SU-DHL-6 (cell line): Measurements from ENCODE around the gene IRF2.

Experiments used
- H2AFZ ChIP-seq: fragments of 200-600 bp; sonication (generic); 2 replicates; pipeline ENCODE4 v1.6.1; 2014; ENCODE audit warnings: low read depth, mild to moderate bottlenecking, moderate library complexity, mixed read lengths, antibody characterized with exemption, low read length; ENCODE audit not compliant: severe bottlenecking
- H3F3A ChIP-seq: fragments of 200-600 bp; shearing (Covaris generic); 2 replicates; pipeline ENCODE4 v1.6.0; 2016; ENCODE audit warnings: antibody characterized with exemption, mild to moderate bottlenecking; ENCODE audit not compliant: insufficient read depth
- H3K27ac ChIP-seq: fragments of 200-600 bp; sonication (generic); 2 replicates; pipeline ENCODE4 v1.5.1; 2016; ENCODE audit warnings: low read depth, mild to moderate bottlenecking, low read length, moderate library complexity, mixed read lengths
- H3K27me3 ChIP-seq: fragments of 200-600 bp; sonication (generic), shearing (Covaris generic); 2 replicates; pipeline ENCODE4 v1.6.0; 2014; ENCODE audit warnings: mild to moderate bottlenecking, low read length
- H3K36me3 ChIP-seq: fragments of 200-600 bp; sonication (generic); 2 replicates; pipeline ENCODE4 v1.6.1; 2014; ENCODE audit warnings: mild to moderate bottlenecking, low read length, mixed read lengths
- H3K4me2 ChIP-seq: fragments of 300-600, 200-600 bp; shearing (Covaris generic), sonication (generic); 2 replicates; pipeline ENCODE4 v1.6.0; 2014; ENCODE audit warnings: low read length, low read depth, mild to moderate bottlenecking; ENCODE audit not compliant: poor library complexity, severe bottlenecking
- H3K4me3 ChIP-seq: fragments of 200-600 bp; sonication (generic); 2 replicates; pipeline ENCODE4 v1.5.1; 2014; ENCODE audit warnings: antibody characterized with exemption, low read length, mild to moderate bottlenecking, mixed read lengths; ENCODE audit not compliant: insufficient read depth, poor library complexity, severe bottlenecking
- H3K79me2 ChIP-seq: fragments of 200-600 bp; sonication (generic); 2 replicates; pipeline ENCODE4 v1.6.1; 2014; ENCODE audit warnings: mild to moderate bottlenecking, low read length, moderate library complexity; ENCODE audit not compliant: insufficient read depth
- H3K9ac ChIP-seq: fragments of 200-600 bp; sonication (generic); 2 replicates; pipeline ENCODE4 v1.7.0; 2014; ENCODE audit warnings: mild to moderate bottlenecking, low read length
- H3K9me2 ChIP-seq: fragments of 200-600 bp; sonication (generic); replicated peaks from 2 replicates; pipeline ENCODE4 v1.6.1; 2014; ENCODE audit warnings: low read length; ENCODE audit not compliant: insufficient read depth
- H3K9me3 ChIP-seq: fragments of 200-600 bp; sonication (generic); 2 replicates; pipeline ENCODE4 v1.6.1; 2014; ENCODE audit warnings: low read length, mixed read lengths; ENCODE audit not compliant: insufficient read depth
- H4K20me1 ChIP-seq: fragments of 200-600 bp; sonication (generic); 2 replicates; pipeline ENCODE4 v1.6.1; 2014; ENCODE audit warnings: low read depth, mild to moderate bottlenecking, antibody characterized with exemption, low read length, moderate library complexity, mixed read lengths
- EZH2phosphoT487 ChIP-seq: fragments of 200-600 bp; sonication (generic), shearing (Covaris generic); conservative IDR thresholded peaks from 2 replicates; pipeline ENCODE4 v1.6.1; 2018; ENCODE audit warnings: mild to moderate bottlenecking, antibody characterized with exemption, low read length, moderate library complexity, mixed read lengths
- TF ChIP-seq, protein P1 (sequence below): fragments of 200-600 bp; sonication (generic); IDR thresholded peaks from one replicate; pipeline ENCODE4 v1.5.1; 2017; ENCODE audit warnings: antibody characterized with exemption, mild to moderate bottlenecking, low read length, moderate library complexity; ENCODE audit not compliant: insufficient read depth, poor library complexity, severe bottlenecking

The IRF2 gene

DNA sequence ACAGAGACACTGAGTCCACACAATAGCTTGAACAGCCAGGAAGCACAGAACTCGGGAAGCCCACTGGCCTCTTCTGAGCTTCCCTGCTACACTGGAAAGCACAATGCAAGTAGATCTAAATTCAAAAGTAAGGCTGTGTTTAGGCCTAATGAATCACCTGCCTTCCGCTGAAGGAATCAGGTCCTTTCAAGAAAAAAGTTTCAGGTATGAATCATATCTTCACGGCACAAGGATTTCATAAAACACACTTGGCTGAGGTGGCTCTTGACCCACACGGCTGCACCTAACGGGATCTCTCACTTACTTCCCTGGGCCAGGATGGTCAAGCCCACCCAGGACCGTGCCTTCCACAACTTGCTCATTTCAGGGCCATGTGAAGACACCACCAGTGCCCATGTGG lies 59.3 kb downstream of the IRF2 start:
- Histone ChIP-seq H3K27ac (no peak overlapping the region), H3K4me3 (no peak overlapping the region), H3K4me2 (no peak overlapping the region), H3K9me2 (no peaks in the 10 kb centered on the region), H3K36me3 (peaks cover 6% of the 10 kb centered on the region; the same call in 1 of the 2 replicates), H3K27me3 (no peaks in the 10 kb centered on the region), H3K9ac (no peak overlapping the region), H4K20me1 (no peaks in the 10 kb centered on the region), H3F3A (no peaks in the 10 kb centered on the region; the same call in 1 of the 2 replicates), H2AFZ (no peak overlapping the region), H3K79me2 (no peaks in the 10 kb centered on the region), H3K9me3 (no peaks in the 10 kb centered on the region)
- TF ChIP-seq, protein P1, sequence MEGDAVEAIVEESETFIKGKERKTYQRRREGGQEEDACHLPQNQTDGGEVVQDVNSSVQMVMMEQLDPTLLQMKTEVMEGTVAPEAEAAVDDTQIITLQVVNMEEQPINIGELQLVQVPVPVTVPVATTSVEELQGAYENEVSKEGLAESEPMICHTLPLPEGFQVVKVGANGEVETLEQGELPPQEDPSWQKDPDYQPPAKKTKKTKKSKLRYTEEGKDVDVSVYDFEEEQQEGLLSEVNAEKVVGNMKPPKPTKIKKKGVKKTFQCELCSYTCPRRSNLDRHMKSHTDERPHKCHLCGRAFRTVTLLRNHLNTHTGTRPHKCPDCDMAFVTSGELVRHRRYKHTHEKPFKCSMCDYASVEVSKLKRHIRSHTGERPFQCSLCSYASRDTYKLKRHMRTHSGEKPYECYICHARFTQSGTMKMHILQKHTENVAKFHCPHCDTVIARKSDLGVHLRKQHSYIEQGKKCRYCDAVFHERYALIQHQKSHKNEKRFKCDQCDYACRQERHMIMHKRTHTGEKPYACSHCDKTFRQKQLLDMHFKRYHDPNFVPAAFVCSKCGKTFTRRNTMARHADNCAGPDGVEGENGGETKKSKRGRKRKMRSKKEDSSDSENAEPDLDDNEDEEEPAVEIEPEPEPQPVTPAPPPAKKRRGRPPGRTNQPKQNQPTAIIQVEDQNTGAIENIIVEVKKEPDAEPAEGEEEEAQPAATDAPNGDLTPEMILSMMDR = no peak
- TF ChIP-seq EZH2phosphoT487 = no peak

DNA sequence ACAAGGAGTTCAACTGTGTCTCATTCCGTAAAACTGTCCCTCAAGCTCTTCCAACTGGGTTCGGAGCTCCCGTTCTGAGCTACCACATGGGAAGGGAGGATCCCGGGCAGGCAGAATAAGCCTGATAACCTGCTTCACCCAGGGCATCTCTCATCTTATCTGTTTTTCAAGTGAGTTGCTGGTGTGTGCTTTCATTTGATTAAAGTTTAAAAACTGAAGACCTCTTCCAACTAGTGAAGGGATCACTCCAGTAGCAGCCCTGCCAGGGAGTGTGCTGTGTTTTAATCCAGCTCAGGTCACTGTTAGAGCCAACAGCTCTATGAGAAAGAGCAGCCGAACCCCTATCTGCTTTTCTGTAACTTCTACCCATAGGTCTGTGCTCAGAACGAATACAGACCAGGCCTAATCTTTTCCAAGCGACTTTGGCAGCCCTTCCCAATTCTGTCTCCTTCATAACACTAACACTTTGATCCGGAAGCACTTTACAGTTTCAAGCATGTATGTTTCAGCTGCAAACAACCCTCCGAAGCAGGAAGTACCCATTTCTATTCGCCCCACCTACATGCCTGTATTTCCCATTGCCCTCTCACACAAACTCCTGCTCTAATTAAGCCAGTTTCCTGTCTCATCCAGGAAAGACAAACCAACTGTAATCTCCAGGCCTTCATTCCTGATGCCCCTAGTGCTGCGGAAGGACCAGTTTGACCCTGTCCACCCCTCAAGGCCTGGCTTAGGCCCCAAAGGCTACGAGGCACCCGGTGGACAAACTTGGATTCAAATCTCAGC lies 60.9 kb downstream of the IRF2 start:
- Histone ChIP-seq H3K9me3 (no peaks in the 10 kb centered on the region), H3K9me2 (no peaks in the 10 kb centered on the region), H3K4me3 (no peak overlapping the region), H4K20me1 (no peaks in the 10 kb centered on the region), H3F3A (no peaks in the 10 kb centered on the region; the same call in 1 of the 2 replicates), H3K9ac (no peak overlapping the region), H3K79me2 (no peaks in the 10 kb centered on the region), H3K4me2 (no peak overlapping the region), H3K27ac (no peak overlapping the region), H3K36me3 (peaks cover 6% of the 10 kb centered on the region; the same call in 1 of the 2 replicates), H3K27me3 (no peaks in the 10 kb centered on the region), H2AFZ (no peak overlapping the region)
- no peak for TF ChIP-seq EZH2phosphoT487
- TF ChIP-seq, protein P1 = no peak

DNA sequence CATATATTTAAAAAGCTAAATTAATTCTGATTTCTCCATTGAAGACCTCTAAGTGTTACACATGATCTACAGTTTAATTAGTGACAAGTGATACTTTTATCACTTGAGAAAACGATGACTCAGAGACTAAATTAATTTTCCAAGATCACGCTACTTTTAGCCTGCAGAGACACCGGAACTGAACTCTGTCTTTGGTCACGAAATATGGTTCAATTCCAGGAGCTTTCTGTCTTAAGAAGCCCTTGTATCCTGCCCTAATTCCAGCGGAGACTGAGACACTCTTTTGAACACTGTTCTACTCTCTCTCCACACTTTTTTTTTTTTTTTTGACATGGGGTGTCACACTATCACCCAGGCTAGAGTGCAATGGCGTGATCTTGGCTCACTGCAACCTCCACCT lies 63.6 kb downstream of the IRF2 start:
- Histone ChIP-seq H3K36me3 (no peaks in the 10 kb centered on the region), H3K79me2 (no peaks in the 10 kb centered on the region), H3K27ac (no peak overlapping the region), H3K4me3 (no peak overlapping the region), H3K9ac (no peak overlapping the region), H3K9me2 (no peaks in the 10 kb centered on the region), H3F3A (no peaks in the 10 kb centered on the region), H3K9me3 (no peaks in the 10 kb centered on the region), H3K4me2 (no peak overlapping the region), H2AFZ (no peak overlapping the region), H4K20me1 (no peaks in the 10 kb centered on the region), H3K27me3 (no peaks in the 10 kb centered on the region)
- TF ChIP-seq, protein P1 = no peak
- no peak for TF ChIP-seq EZH2phosphoT487
